GM20000 (cell line): ENCODE measurements around the gene UBE2L3.
A peak's percentile ranks its signal among the peaks of the same experiment; 100 is the strongest.
"Not testable (repeated sequence)": the region's sequence is repeated elsewhere in the genome, so short reads cannot be mapped to it uniquely, and the experiment has no call there.

ENCODE experiments used
- DNase-seq: peaks from one replicate; pipeline ENCODE4 v3.0.0; 2012; ENCODE audit warnings: low spot score
- CTCF ChIP-seq: IDR thresholded peaks from 2 replicates; pipeline ENCODE4 v1.5.1; 2012; ENCODE audit warnings: mild to moderate bottlenecking, control low read depth; ENCODE audit errors: extremely low read depth, missing control alignments

Gene UBE2L3

GRCh38 chr22:21567456-21568346 is at the start of gene UBE2L3:
Gene UBE2L3, plus strand, starts transcription at chr22:21567714. Its CDS starts 31 bp downstream, at chr22:21567745.
- DNase-seq = peak; percentile 94
- no peak for TF ChIP-seq CTCF

GRCh38 chr22:21526705-21527500 is 40.6 kb upstream of the UBE2L3 start:
- not testable (repeated sequence) for DNase-seq

- DNase-seq = not testable (repeated sequence)
Measured at GRCh38 chr22:21531525-21531924, 36.0 kb upstream of the UBE2L3 start.

GRCh38 chr22:21532863-21533648 is 34.5 kb upstream of the UBE2L3 start:
- not testable (repeated sequence) for DNase-seq

GRCh38 chr22:21539862-21540261 is 27.7 kb upstream of the UBE2L3 start:
- DNase-seq = not testable (repeated sequence)

- DNase-seq = not testable (repeated sequence)
Measured at GRCh38 chr22:21544432-21545322, 22.8 kb upstream of the UBE2L3 start.

GRCh38 chr22:21549558-21549957 is 18.0 kb upstream of the UBE2L3 start:
- not testable (repeated sequence) for DNase-seq

GRCh38 chr22:21550008-21550677 is 17.4 kb upstream of the UBE2L3 start:
- not testable (repeated sequence) for DNase-seq

- DNase-seq = not testable (repeated sequence)
Measured at GRCh38 chr22:21550678-21551047, 16.9 kb upstream of the UBE2L3 start.

- DNase-seq = not testable (repeated sequence)
Measured at GRCh38 chr22:21551361-21551760, 16.2 kb upstream of the UBE2L3 start, which contains the start of gene RIMBP3C. Gene RIMBP3C, minus strand, starts transcription at chr22:21551461. Its CDS starts 485 bp downstream, at chr22:21550976.

GRCh38 chr22:21559345-21560125 is 8.0 kb upstream of the UBE2L3 start:
- not testable (repeated sequence) for DNase-seq

- DNase-seq = not testable (repeated sequence)
Measured at GRCh38 chr22:21560657-21561056, 6.9 kb upstream of the UBE2L3 start.
